Nephron progenitor cell (in vitro differentiated cells): Measurements from ENCODE around the gene DUSP15.

ENCODE experiments used
- DNase-seq: peaks from one replicate; pipeline ENCODE4 v3.0.0; 2021
- H3K27ac Mint-ChIP-seq: 2 replicates; pipeline ENCODE4 v1.8.0; 2021; ENCODE audit warnings: mild to moderate bottlenecking, moderate library complexity, mixed read lengths
- H3K27me3 Mint-ChIP-seq: 2 replicates; pipeline ENCODE4 v1.8.0; 2021; ENCODE audit warnings: mild to moderate bottlenecking, low read depth, mixed read lengths; ENCODE audit not compliant: poor library complexity
- H3K36me3 Mint-ChIP-seq: 2 replicates; pipeline ENCODE4 v1.8.0; 2021; ENCODE audit warnings: low read depth, mixed read lengths
- H3K4me1 Mint-ChIP-seq: 2 replicates; pipeline ENCODE4 v1.8.0; 2021; ENCODE audit warnings: mixed read lengths
- H3K4me3 Mint-ChIP-seq: 2 replicates; pipeline ENCODE4 v1.8.0; 2021; ENCODE audit warnings: mild to moderate bottlenecking, moderate library complexity, mixed read lengths
- H3K9me3 Mint-ChIP-seq: 2 replicates; pipeline ENCODE4 v1.8.0; 2021; ENCODE audit warnings: mild to moderate bottlenecking, moderate library complexity, mixed read lengths
- TF ChIP-seq, protein P1 (sequence below): fragments of 200-600 bp; sonication (generic); IDR thresholded peaks from 2 replicates; pipeline ENCODE4 v1.5.0; 2021; ENCODE audit warnings: antibody characterized with exemption

The DUSP15 gene

DNA sequence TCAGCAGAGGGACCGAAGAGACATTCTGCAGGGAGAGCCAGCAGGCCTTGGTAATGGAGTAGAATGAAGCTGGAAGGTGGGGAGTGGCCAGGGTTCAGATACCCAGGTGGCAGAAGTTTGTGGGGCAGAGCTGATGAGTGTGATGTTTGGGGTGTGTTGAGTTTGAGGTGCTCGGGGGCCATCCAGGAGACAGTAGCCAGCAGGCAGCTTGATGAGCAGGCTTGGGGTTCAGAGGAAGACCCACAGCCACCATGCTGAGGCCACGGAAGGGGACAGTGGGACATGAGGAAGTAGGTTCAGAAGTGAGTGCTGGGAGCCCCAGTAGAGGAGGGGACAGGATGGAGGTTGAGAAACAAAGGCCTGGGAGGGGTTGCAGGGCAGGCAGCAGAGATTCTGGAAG is 13.8 kb downstream of the DUSP15 start:
- Mint-ChIP-seq H3K4me3 (no peak overlapping the region), H3K36me3 (no peaks in the 10 kb centered on the region), H3K9me3 (no peaks in the 10 kb centered on the region), H3K27me3 (peaks cover 12% of the 10 kb centered on the region), H3K27ac (no peak overlapping the region), H3K4me1 (peaks cover 13% of the 10 kb centered on the region)
- no peak for DNase-seq
- TF ChIP-seq, protein P1, sequence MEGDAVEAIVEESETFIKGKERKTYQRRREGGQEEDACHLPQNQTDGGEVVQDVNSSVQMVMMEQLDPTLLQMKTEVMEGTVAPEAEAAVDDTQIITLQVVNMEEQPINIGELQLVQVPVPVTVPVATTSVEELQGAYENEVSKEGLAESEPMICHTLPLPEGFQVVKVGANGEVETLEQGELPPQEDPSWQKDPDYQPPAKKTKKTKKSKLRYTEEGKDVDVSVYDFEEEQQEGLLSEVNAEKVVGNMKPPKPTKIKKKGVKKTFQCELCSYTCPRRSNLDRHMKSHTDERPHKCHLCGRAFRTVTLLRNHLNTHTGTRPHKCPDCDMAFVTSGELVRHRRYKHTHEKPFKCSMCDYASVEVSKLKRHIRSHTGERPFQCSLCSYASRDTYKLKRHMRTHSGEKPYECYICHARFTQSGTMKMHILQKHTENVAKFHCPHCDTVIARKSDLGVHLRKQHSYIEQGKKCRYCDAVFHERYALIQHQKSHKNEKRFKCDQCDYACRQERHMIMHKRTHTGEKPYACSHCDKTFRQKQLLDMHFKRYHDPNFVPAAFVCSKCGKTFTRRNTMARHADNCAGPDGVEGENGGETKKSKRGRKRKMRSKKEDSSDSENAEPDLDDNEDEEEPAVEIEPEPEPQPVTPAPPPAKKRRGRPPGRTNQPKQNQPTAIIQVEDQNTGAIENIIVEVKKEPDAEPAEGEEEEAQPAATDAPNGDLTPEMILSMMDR, result no peak

DNA sequence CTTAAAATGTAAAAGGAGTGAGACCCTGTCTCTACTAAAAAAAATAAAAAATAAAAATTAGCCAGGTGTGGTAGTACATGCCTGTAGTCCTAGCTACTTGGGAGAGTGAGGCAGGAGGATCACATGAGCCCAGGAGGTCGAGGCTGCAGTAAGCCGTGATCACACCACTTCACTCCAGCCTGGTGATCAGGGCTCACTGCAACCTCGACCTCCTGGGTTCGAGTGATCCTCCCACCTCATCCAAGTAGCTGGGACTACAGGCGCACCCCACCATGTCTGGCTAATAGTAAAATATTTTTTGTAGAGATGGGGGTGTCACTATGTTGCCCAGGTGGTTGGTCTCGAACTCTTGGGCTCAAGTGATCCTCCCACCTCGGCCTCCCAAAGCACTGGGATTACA is 16.8 kb downstream of the DUSP15 start:
- H3K27ac Mint-ChIP-seq, result no peak overlapping the region
- no peak for DNase-seq
- no peak overlapping the region for H3K4me3 Mint-ChIP-seq
- peaks cover 28% of the 10 kb centered on the region for H3K27me3 Mint-ChIP-seq
- peaks cover 7% of the 10 kb centered on the region for H3K4me1 Mint-ChIP-seq
- no peaks in the 10 kb centered on the region for H3K9me3 Mint-ChIP-seq
- TF ChIP-seq, protein P1, result no peak
- H3K36me3 Mint-ChIP-seq, result no peaks in the 10 kb centered on the region

DNA sequence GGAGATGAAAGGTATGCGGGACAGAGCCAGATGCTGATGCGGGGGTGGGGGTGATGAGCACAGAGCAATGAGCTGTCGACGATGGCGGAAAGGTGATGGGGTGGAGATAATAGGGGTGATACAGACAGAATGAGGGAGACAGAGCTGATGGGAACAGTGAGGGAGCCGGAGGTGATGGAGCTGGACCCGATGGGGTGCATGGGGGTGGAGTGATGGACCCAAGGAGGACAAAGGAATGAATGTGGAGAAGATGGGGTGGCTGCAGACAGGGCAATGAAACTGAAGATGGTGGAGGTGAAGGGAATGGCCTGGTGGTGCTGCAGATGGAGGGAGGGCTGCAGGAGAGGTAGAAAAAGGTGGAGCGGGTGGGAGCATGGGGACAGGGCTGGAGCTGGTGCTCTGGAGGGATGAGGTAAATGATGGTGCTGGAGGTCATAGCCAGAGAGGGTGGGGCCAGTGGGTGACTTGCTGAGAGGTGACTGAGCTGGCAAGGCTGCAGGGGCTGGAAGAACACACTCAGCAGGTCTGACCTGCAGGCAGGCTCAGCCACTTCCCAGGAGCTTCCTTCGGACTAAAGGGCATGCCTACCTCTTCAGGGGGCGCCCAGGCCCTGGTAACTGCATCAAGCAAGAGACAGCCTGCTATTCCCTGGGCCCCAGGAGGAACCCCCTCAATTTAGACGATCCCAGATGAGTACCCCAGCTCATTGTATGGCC is 18.9 kb downstream of the DUSP15 start:
- no peak for DNase-seq
- Mint-ChIP-seq H3K27me3 (peaks cover 29% of the 10 kb centered on the region), H3K36me3 (no peaks in the 10 kb centered on the region), H3K9me3 (no peaks in the 10 kb centered on the region), H3K4me1 (peaks cover 7% of the 10 kb centered on the region), H3K4me3 (no peak overlapping the region), H3K27ac (no peak overlapping the region)
- TF ChIP-seq, protein P1, result no peak

DNA sequence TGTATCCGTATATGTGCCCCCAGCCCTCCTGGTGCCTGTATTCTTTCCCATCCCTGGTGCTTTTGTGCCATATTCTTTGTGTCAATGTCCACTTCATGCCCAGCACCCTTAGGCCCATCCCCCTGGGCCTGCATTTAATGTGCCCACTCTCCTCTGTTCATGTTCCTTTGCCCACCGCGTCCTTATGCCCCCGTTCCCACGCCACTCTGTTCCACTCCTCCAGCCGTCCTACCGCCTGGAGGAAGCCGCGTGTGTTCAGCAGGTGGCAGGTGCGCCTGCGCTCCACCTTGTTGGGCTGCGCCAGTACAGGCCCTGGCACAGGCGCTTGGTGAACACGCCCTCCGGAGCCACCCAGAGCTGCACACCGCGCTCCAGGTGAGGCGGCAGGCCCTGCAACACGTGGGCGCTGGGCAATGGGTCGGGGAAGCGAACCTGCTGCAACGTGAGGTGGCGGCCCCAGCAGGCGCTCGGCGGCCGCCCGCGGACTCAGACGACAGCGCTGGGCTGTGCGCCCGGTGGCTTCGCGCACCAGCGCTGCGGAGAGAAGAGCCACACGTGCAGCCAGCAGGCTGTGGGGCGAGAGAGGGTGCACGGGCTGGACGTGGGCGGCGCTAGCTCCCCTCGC is 20.9 kb downstream of the DUSP15 start:
- Mint-ChIP-seq H3K4me1 (peaks cover 9% of the 10 kb centered on the region), H3K27ac (no peak overlapping the region), H3K27me3 (peaks cover 29% of the 10 kb centered on the region), H3K9me3 (no peaks in the 10 kb centered on the region), H3K36me3 (no peaks in the 10 kb centered on the region), H3K4me3 (no peak overlapping the region)
- DNase-seq, result no peak
- TF ChIP-seq, protein P1, result no peak

DNA sequence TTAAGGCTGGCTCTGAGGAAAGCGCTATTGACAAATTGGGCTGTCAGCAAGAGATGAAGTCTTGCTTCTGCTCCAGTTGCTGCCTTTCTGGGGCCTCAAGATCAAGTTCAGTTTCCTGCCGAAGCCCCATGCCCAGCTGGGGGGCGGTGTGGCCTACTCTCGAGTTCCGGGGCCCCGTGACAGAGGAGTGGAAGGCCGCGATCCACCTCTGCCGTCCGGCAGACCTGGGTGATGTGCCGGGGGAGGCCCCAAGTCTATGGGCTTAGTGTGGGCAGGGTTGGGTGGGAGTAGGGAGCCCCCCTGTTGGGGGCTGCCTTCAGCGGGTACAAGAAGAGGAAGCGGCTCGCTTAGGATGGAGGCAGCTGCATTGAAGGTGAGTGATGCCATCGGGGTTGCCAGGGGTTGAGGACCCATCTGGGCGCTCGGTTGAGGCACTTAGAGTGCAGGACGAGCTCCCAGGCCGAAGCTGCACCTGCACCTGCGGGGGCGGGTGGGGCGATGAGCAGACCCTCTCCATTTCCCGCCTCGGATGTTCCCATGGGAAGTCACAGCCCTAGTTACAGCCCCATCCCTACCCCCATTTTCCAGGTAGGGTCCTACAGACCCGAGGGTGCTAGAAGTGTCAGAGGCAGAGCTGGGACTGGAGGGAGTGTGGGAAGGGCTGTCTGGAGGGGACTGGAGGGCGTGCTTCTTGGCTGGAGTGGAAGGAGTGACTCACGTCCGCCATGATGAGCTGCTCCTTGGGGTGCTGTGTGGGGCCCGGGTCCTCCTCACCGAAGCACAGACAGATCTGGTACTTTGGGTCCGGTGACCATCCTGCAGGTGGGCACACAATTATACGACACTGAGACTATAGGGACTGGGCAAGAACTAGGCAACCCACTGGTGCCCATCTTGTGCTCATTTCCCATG is 22.0 kb downstream of the DUSP15 start:
- DNase-seq, result no peak
- Mint-ChIP-seq H3K27ac (no peak overlapping the region), H3K36me3 (no peaks in the 10 kb centered on the region), H3K4me1 (peaks cover 20% of the 10 kb centered on the region), H3K27me3 (peaks cover 29% of the 10 kb centered on the region), H3K4me3 (no peak overlapping the region), H3K9me3 (no peaks in the 10 kb centered on the region)
- TF ChIP-seq, protein P1, result no peak
